Urothelium cell line (cell line): ENCODE data around the gene ELMO2.

ENCODE experiments used
- DNase-seq: peaks from one replicate; pipeline ENCODE4 v3.0.0; 2011; ENCODE audit warnings: low spot score, mixed read lengths
- FAIRE-seq: peaks from 2 replicates; lab custom pipeline; 2011; peaks lifted over from hg19 to GRCh38; lab: Jason Lieb, UNC

ELMO2 gene

GRCh38 chr20:46406200-46406985, at the start of gene ELMO2:
Gene ELMO2 (minus strand): TSS chr20:46406615. CDS start chr20:46394482, 12,133 bp downstream.
- DNase-seq: peak; percentile 99

GRCh38 chr20:46455729-46456128, 49.3 kb upstream of the ELMO2 start:
- FAIRE-seq (no peak), DNase-seq (no peak)

More at GRCh38 chr20:46406200-46406985, at the start of gene ELMO2:
- no peak for FAIRE-seq

GRCh38 chr20:46446851-46447250, 40.4 kb upstream of the ELMO2 start:
- no peak for DNase-seq
- no peak for FAIRE-seq

GRCh38 chr20:46439837-46440236, 33.4 kb upstream of the ELMO2 start:
- peak; percentile 23 for FAIRE-seq
- no peak for DNase-seq

GRCh38 chr20:46438156-46438750, 31.8 kb upstream of the ELMO2 start:
- DNase-seq: peak; percentile 73
- FAIRE-seq: no peak

- FAIRE-seq (no peak), DNase-seq (no peak)
These were observed 28.7 kb upstream of the ELMO2 start for GRCh38 chr20:46435146-46435545.

GRCh38 chr20:46434597-46434996, 28.2 kb upstream of the ELMO2 start:
- DNase-seq: no peak
- peak; percentile 59 for FAIRE-seq

- DNase-seq (no peak), FAIRE-seq (no peak)
These were observed 26.6 kb upstream of the ELMO2 start for GRCh38 chr20:46433051-46433450.

GRCh38 chr20:46430921-46431712, 24.7 kb upstream of the ELMO2 start:
- DNase-seq: no peak
- peak; percentile 98 for FAIRE-seq

- no peak for DNase-seq
- no peak for FAIRE-seq
These were observed 21.0 kb upstream of the ELMO2 start for GRCh38 chr20:46427384-46427783.

- FAIRE-seq (no peak), DNase-seq (no peak)
These were observed 17.6 kb upstream of the ELMO2 start for GRCh38 chr20:46423882-46424482.

GRCh38 chr20:46423342-46423741, 16.9 kb upstream of the ELMO2 start:
- no peak for DNase-seq
- no peak for FAIRE-seq

GRCh38 chr20:46420878-46421277, 14.5 kb upstream of the ELMO2 start:
- FAIRE-seq (peak; percentile 17), DNase-seq (no peak)

- FAIRE-seq: no peak
- DNase-seq: no peak
These were observed 13.5 kb upstream of the ELMO2 start for GRCh38 chr20:46419882-46420281.

GRCh38 chr20:46416839-46417238, 10.4 kb upstream of the ELMO2 start:
- DNase-seq: no peak

GRCh38 chr20:46416421-46416820, 10.0 kb upstream of the ELMO2 start:
- DNase-seq (no peak), FAIRE-seq (no peak)

More at GRCh38 chr20:46416839-46417238, 10.4 kb upstream of the ELMO2 start:
- FAIRE-seq: no peak

GRCh38 chr20:46415773-46416172, 9.4 kb upstream of the ELMO2 start:
- FAIRE-seq: no peak
- DNase-seq: no peak

GRCh38 chr20:46414608-46415007, 8.2 kb upstream of the ELMO2 start:
- no peak for FAIRE-seq

GRCh38 chr20:46411637-46412036, 5.2 kb upstream of the ELMO2 start:
- FAIRE-seq: no peak

More at GRCh38 chr20:46414608-46415007, 8.2 kb upstream of the ELMO2 start:
- DNase-seq: no peak

GRCh38 chr20:46408281-46408731, 1.9 kb upstream of the ELMO2 start:
- no peak for FAIRE-seq

More at GRCh38 chr20:46411637-46412036, 5.2 kb upstream of the ELMO2 start:
- DNase-seq: no peak

GRCh38 chr20:46407671-46407996, 1.2 kb upstream of the ELMO2 start:
- no peak for FAIRE-seq

More at GRCh38 chr20:46408281-46408731, 1.9 kb upstream of the ELMO2 start:
- no peak for DNase-seq

More at GRCh38 chr20:46407671-46407996, 1.2 kb upstream of the ELMO2 start:
- no peak for DNase-seq
